ENCODE results near the gene TSPAN32.

The TSPAN32 gene

DNA sequence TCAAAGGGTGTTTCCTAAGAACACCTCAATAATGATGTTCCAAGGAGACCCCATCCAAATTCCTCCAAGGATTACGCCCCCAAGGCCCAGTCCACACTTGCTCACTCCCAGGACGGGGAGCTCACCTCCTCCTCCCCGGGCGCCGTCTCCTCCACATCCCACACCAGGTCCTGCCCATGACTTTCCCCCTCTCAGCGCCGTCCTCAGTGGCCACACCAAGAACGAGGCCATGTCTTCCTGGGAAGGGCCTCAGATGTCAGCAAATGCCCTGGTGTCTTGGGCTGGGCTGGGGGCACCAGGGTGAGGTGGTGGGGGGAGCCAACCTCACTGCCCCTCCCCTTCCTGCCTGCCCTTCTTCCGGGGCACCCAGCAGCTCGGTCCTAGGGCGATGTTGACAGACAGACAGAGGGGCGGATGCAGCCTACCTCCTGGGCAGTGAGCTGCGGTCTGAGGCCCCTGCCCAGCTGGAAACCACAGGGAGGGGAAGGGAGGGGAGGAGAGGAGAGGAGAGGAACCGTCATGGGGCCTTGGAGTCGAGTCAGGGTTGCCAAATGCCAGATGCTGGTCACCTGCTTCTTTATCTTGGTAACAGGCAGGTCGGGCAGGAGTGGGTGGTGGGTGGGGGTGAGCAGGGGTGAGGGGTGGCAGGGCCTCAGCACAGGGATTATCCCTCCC, at the start of gene TSPAN32, which contains the start of gene C11orf21:
TSPAN32 (plus strand) TSS at position 383 of the 675 bp plus-strand sequence; CDS start at position 520, 137 bp downstream.
C11orf21 (minus strand) TSS at position 288 of the 675 bp plus-strand sequence; CDS start at position 178, 110 bp downstream.
- H3K4me2 ChIP-seq (ENCODE audit: insufficient read depth, low read length): no peak within 1 kb of the TSS
- H3K27me3 ChIP-seq (ENCODE audit: insufficient read depth, low read length, poor library complexity): no peaks in the 10 kb centered on the region
- 0 out of 3 replicates have a peak, but pooled peaks have one; percentile 26 for ATAC-seq (ENCODE audit: insufficient read depth, low read depth)
- no peak for DNase-seq
- no peaks in the 10 kb centered on the region for H3K36me3 ChIP-seq (ENCODE audit: insufficient read depth, low read length)
- TF ChIP-seq EZH2 (IDR thresholded peaks at IDR 0.05; ENCODE audit: borderline replicate concordance, low read depth, low read length, severe bottlenecking) (no peak), CTCF (IDR thresholded peaks at IDR 0.05; ENCODE audit: borderline replicate concordance, extremely low read depth, low read length, poor library complexity, severe bottlenecking) (no peak)
- H3K27ac ChIP-seq (ENCODE audit: low read length): no peak within 1 kb of the TSS
- H3K4me3 ChIP-seq (ENCODE audit: low read depth in 1 of 2, low read length in 2 of 2): no peak within 1 kb of the TSS
- no peaks in the 10 kb centered on the region for H3K9me3 ChIP-seq (ENCODE audit: insufficient read depth, low read length, severe bottlenecking)
- H4K20me1 ChIP-seq (ENCODE audit: insufficient read depth, low read length): no peaks in the 10 kb centered on the region
- H2AFZ ChIP-seq (ENCODE audit: low read depth, low read length): no peak within 1 kb of the TSS
- H3K79me2 ChIP-seq (ENCODE audit: insufficient read depth, low read length): no peaks in the 10 kb centered on the region
- H3K4me1 ChIP-seq (ENCODE audit: insufficient read depth, low read length): no peaks in the 10 kb centered on the region
- no peak within 1 kb of the TSS for H3K9ac ChIP-seq (ENCODE audit: low read depth, low read length)

DNA sequence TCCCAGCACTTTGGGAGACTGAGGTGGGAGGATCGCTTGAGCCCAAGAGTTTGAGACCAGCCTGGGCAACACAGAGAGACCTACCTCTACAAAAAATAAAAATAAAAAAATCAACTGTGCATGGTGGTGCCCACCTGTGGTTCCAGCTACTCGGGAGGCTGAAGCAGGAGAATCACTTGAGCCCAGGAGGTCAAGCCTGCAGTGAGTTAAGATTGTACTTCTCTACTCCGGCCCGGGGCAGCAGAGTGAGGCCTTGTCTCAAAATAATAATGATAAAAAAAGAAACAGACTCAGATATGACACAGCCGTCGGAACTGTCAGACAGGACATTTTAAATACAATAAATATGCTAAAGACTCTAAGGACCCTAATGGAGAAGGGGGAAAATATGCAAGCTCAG, 49.8 kb upstream of the TSPAN32 start:
- Histone ChIP-seq H3K27ac (ENCODE audit: low read length) (no peak overlapping the region), H2AFZ (ENCODE audit: low read depth, low read length) (no peak overlapping the region), H3K27me3 (ENCODE audit: insufficient read depth, low read length, poor library complexity) (no peaks in the 10 kb centered on the region), H3K36me3 (ENCODE audit: insufficient read depth, low read length) (no peaks in the 10 kb centered on the region), H3K4me2 (ENCODE audit: insufficient read depth, low read length) (no peak overlapping the region), H3K9me3 (ENCODE audit: insufficient read depth, low read length, severe bottlenecking) (no peaks in the 10 kb centered on the region), H3K79me2 (ENCODE audit: insufficient read depth, low read length) (no peaks in the 10 kb centered on the region), H3K9ac (ENCODE audit: low read depth, low read length) (no peak overlapping the region), H4K20me1 (ENCODE audit: insufficient read depth, low read length) (no peaks in the 10 kb centered on the region), H3K4me3 (ENCODE audit: low read depth in 1 of 2, low read length in 2 of 2) (no peak overlapping the region), H3K4me1 (ENCODE audit: insufficient read depth, low read length) (no peaks in the 10 kb centered on the region)
- ATAC-seq (ENCODE audit: insufficient read depth, low read depth): no peak
- no peak for DNase-seq
- TF ChIP-seq CTCF (IDR thresholded peaks at IDR 0.05; ENCODE audit: borderline replicate concordance, extremely low read depth, low read length, poor library complexity, severe bottlenecking) (no peak), EZH2 (IDR thresholded peaks at IDR 0.05; ENCODE audit: borderline replicate concordance, low read depth, low read length, severe bottlenecking) (no peak)

DNA sequence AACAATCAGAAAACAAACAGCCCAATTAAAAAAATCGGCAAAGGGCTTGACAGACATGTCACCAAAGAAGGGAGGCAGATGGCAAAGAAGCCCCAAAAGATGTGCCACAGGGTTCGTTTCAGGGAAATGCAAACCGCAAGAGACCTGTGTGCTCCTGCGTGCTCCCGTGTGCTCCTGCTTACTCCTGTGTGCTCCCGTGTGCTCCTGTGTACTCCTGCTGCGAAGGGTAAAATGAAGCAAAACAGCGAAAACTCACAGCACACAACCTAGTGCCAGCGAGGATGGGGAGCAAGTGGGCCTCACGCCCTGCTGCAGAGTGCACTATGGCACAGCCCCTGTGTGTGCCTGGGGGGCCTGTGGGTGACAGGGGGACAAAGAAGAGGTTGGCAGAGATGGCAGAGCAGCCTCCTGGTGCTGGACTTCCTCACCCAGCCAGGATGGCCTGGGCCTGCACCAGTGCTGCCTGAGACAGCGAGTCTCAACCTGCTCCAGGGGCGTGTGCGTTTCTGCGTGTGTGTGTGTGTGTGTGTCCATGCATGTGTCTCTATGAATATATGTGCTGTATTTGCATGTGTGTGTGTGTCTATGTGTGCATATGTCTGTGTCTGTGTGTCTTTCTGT, 45.4 kb upstream of the TSPAN32 start:
- Histone ChIP-seq H3K9me3 (ENCODE audit: insufficient read depth, low read length, severe bottlenecking) (no peaks in the 10 kb centered on the region), H3K79me2 (ENCODE audit: insufficient read depth, low read length) (no peaks in the 10 kb centered on the region), H3K27ac (ENCODE audit: low read length) (no peak overlapping the region), H2AFZ (ENCODE audit: low read depth, low read length) (no peak overlapping the region), H3K36me3 (ENCODE audit: insufficient read depth, low read length) (no peaks in the 10 kb centered on the region), H4K20me1 (ENCODE audit: insufficient read depth, low read length) (no peaks in the 10 kb centered on the region), H3K9ac (ENCODE audit: low read depth, low read length) (no peak overlapping the region), H3K27me3 (ENCODE audit: insufficient read depth, low read length, poor library complexity) (no peaks in the 10 kb centered on the region), H3K4me1 (ENCODE audit: insufficient read depth, low read length) (no peaks in the 10 kb centered on the region), H3K4me2 (ENCODE audit: insufficient read depth, low read length) (no peak overlapping the region), H3K4me3 (ENCODE audit: low read depth in 1 of 2, low read length in 2 of 2) (no peak overlapping the region)
- TF ChIP-seq EZH2 (IDR thresholded peaks at IDR 0.05; ENCODE audit: borderline replicate concordance, low read depth, low read length, severe bottlenecking): no peak
- TF ChIP-seq CTCF (IDR thresholded peaks at IDR 0.05; ENCODE audit: borderline replicate concordance, extremely low read depth, low read length, poor library complexity, severe bottlenecking): no peak
- DNase-seq (no peak), ATAC-seq (ENCODE audit: insufficient read depth, low read depth) (0 out of 3 replicates have a peak, but pooled peaks have one; percentile 29)
